IMR-90 (cell line): Measurements from ENCODE around the gene FNBP1L. TPM values are rescaled to one million over a fixed set of nuclear protein-coding genes. Genes with fewer than 3 reads are reported as not detected.

Experiments used
- ATAC-seq: fragments of 200-7000 bp; cut with Tn5 transposase; 2 replicates; pipeline ENCODE4 v1.9.1; 2020; ENCODE audit warnings: low read depth, mild to moderate bottlenecking, moderate library complexity
- BruUV-seq: library from RNA; stranded (reverse); fragments of 400-500 nt; replicated peaks from 2 replicates; lab custom pipeline; 2021; lab: Mats Ljungman, UMichigan
- CTCF ChIA-PET: fragments of 300-600 bp; formaldehyde crosslinking; extraction: SDS; loops from one replicate; lab custom pipeline; 2021; ENCODE audit warnings: antibody characterized with exemption; lab: Yijun Ruan, JAX
- POLR2A ChIA-PET: fragments of 300-600 bp; sonication (Branson Sonifier 250); formaldehyde crosslinking; loops from one replicate; lab custom pipeline; 2022; ENCODE audit warnings: antibody characterized with exemption; ENCODE audit not compliant: unreplicated experiment; lab: Charles Lee
- DNase-seq: peaks from one replicate; pipeline ENCODE4 v3.0.0; 2013
- H2AFZ ChIP-seq: replicated peaks from 2 replicates; pipeline ENCODE3; 2013; ENCODE audit warnings: low read length, mild to moderate bottlenecking; ENCODE audit not compliant: poor library complexity
- H2AK5ac ChIP-seq: 2 replicates; pipeline ENCODE4 v1.6.1; 2013; ENCODE audit warnings: low read depth, low read length, inconsistent platforms
- H2AK9ac ChIP-seq: replicated peaks from 2 replicates; pipeline ENCODE3; 2013; ENCODE audit warnings: mild to moderate bottlenecking, low read depth, low read length, moderate library complexity; ENCODE audit not compliant: poor library complexity
- H2BK120ac ChIP-seq: 2 replicates; pipeline ENCODE4 v1.6.1; 2013; ENCODE audit warnings: low read depth, low read length, inconsistent platforms
- H2BK15ac ChIP-seq: 3 replicates; pipeline ENCODE4 v1.6.1; 2013; ENCODE audit warnings: low read depth, low read length, inconsistent platforms
- H2BK20ac ChIP-seq: 2 replicates; pipeline ENCODE4 v1.6.1; 2013; ENCODE audit warnings: low read depth, mild to moderate bottlenecking, inconsistent platforms, low read length, moderate library complexity
- H2BK5ac ChIP-seq: 2 replicates; pipeline ENCODE4 v1.6.1; 2013; ENCODE audit warnings: mild to moderate bottlenecking, low read depth, low read length, inconsistent platforms; ENCODE audit not compliant: poor library complexity, severe bottlenecking
- H3K14ac ChIP-seq: replicated peaks from 2 replicates; pipeline ENCODE4 v1.6.1; 2013; ENCODE audit warnings: low read depth, low read length, inconsistent platforms
- H3K18ac ChIP-seq: 2 replicates; pipeline ENCODE4 v1.6.1; 2013; ENCODE audit warnings: low read depth, low read length, control low read depth
- H3K23ac ChIP-seq: 2 replicates; pipeline ENCODE4 v1.6.1; 2013; ENCODE audit warnings: low read depth, low read length, inconsistent platforms
- H3K27ac ChIP-seq: 2 replicates; pipeline ENCODE4 v1.5.1; 2013; ENCODE audit warnings: mild to moderate bottlenecking, control low read depth, low read length; ENCODE audit not compliant: insufficient read depth
- H3K27me3 ChIP-seq: 2 replicates; pipeline ENCODE4 v1.6.1; 2013; ENCODE audit warnings: low read length; ENCODE audit not compliant: control insufficient read depth, insufficient read depth
- H3K36me3 ChIP-seq: 2 replicates; pipeline ENCODE4 v1.6.1; 2013; ENCODE audit warnings: low read length, mixed read lengths; ENCODE audit not compliant: control insufficient read depth, insufficient read depth
- H3K4ac ChIP-seq: 2 replicates; pipeline ENCODE4 v1.6.1; 2013; ENCODE audit warnings: low read depth, low read length, inconsistent platforms
- H3K4me1 ChIP-seq: 2 replicates; pipeline ENCODE4 v1.6.1; 2013; ENCODE audit warnings: low read length, mixed read lengths; ENCODE audit not compliant: control insufficient read depth, insufficient read depth
- H3K4me2 ChIP-seq: 2 replicates; pipeline ENCODE4 v1.6.1; 2013; ENCODE audit warnings: low read depth, mild to moderate bottlenecking, control low read depth, low read length, moderate library complexity
- H3K4me3 ChIP-seq: 2 replicates; pipeline ENCODE4 v1.5.1; 2013; ENCODE audit warnings: low read depth, mild to moderate bottlenecking, control low read depth, low read length, moderate library complexity; ENCODE audit not compliant: insufficient read depth
- H3K56ac ChIP-seq: 2 replicates; pipeline ENCODE4 v1.6.1; 2013; ENCODE audit warnings: low read length, inconsistent platforms; ENCODE audit not compliant: insufficient read depth; ENCODE audit errors: extremely low read depth
- H3K79me1 ChIP-seq, 2 experiments: 2 replicates each; pipeline ENCODE4 v1.6.1; 2013; ENCODE audit warnings: low read length in 2 of 2, inconsistent platforms in 1 of 2, low read depth in 1 of 2
- H3K9ac ChIP-seq: 2 replicates; pipeline ENCODE4 v1.6.1; 2013; ENCODE audit warnings: low read depth, low read length, control low read depth
- H3K9me1 ChIP-seq: 2 replicates; pipeline ENCODE4 v1.6.1; 2013; ENCODE audit warnings: low read length, inconsistent platforms; ENCODE audit not compliant: insufficient read depth
- H3K9me3 ChIP-seq: 2 replicates; pipeline ENCODE4 v1.6.1; 2013; ENCODE audit warnings: low read length; ENCODE audit not compliant: control insufficient read depth, insufficient read depth
- H4K20me1 ChIP-seq: 2 replicates; pipeline ENCODE4 v1.6.1; 2013; ENCODE audit warnings: low read length, inconsistent platforms; ENCODE audit not compliant: insufficient read depth
- H4K5ac ChIP-seq: 2 replicates; pipeline ENCODE4 v1.6.1; 2013; ENCODE audit warnings: mild to moderate bottlenecking, low read depth, low read length, control low read depth
- H4K8ac ChIP-seq, 2 experiments: 2 replicates each; pipeline ENCODE4 v1.6.1; 2013; ENCODE audit warnings: low read depth in 2 of 2, low read length in 2 of 2, control low read depth in 1 of 2, inconsistent platforms in 1 of 2
- H4K91ac ChIP-seq: 2 replicates; pipeline ENCODE4 v1.6.1; 2013; ENCODE audit warnings: low read depth, low read length, inconsistent platforms; ENCODE audit not compliant: insufficient read depth
- BHLHE40 ChIP-seq: fragments of 150-350 bp; IDR thresholded peaks from 2 replicates; pipeline ENCODE4 v1.6.1; 2016; ENCODE audit warnings: mild to moderate bottlenecking, low read depth, low read length
- CEBPB ChIP-seq: IDR thresholded peaks from 2 replicates; pipeline ENCODE4 v1.6.1; 2012; ENCODE audit warnings: low read depth, low read length, improper control_type of control experiment
- CHD1 ChIP-seq: IDR thresholded peaks from 2 replicates; pipeline ENCODE4 v1.6.1; 2012; ENCODE audit warnings: low read depth, low read length, improper control_type of control experiment
- FOS ChIP-seq: fragments of 150-350 bp; IDR thresholded peaks from 2 replicates; pipeline ENCODE4 v1.6.1; 2016; ENCODE audit warnings: low read depth, low read length
- MAFK ChIP-seq: IDR thresholded peaks from 2 replicates; pipeline ENCODE4 v1.6.1; 2012; ENCODE audit warnings: low read depth, low read length, improper control_type of control experiment
- MAZ ChIP-seq: IDR thresholded peaks from 2 replicates; pipeline ENCODE4 v1.6.1; 2012; ENCODE audit warnings: low read depth, mild to moderate bottlenecking, low read length, improper control_type of control experiment, moderate library complexity, borderline replicate concordance
- NFE2L2 ChIP-seq: fragments of 150-350 bp; IDR thresholded peaks from 2 replicates; pipeline ENCODE4 v1.6.1; 2016; ENCODE audit warnings: low read depth, mild to moderate bottlenecking, low read length
- POLR2A ChIP-seq: IDR thresholded peaks from 2 replicates; pipeline ENCODE4 v1.6.1; 2012; ENCODE audit warnings: mild to moderate bottlenecking, low read depth, low read length
- RAD21 ChIP-seq: IDR thresholded peaks from 2 replicates; pipeline ENCODE4 v1.6.1; 2012; ENCODE audit warnings: low read length, improper control_type of control experiment
- RCOR1 ChIP-seq: IDR thresholded peaks from 2 replicates; pipeline ENCODE4 v1.6.1; 2012; ENCODE audit warnings: mild to moderate bottlenecking, low read length, improper control_type of control experiment; ENCODE audit not compliant: insufficient replicate concordance
- RFX5 ChIP-seq: IDR thresholded peaks from 2 replicates; pipeline ENCODE4 v1.8.0; 2012; ENCODE audit warnings: low read depth, mild to moderate bottlenecking, low read length, moderate library complexity
- SMC3 ChIP-seq: fragments of 150-350 bp; IDR thresholded peaks from 2 replicates; pipeline ENCODE4 v1.6.1; 2016; ENCODE audit warnings: low read depth, mild to moderate bottlenecking, antibody characterized with exemption, low read length, moderate library complexity
- dilution Hi-C: fragments of 300-500 bp; cut with HindIII; formaldehyde crosslinking; loops from one replicate; pipeline ENCODE4 v1.14.3; 2018; ENCODE audit warnings: low sequenced_read_pairs; ENCODE audit not compliant: unreplicated experiment
- in situ Hi-C: fragments of 300-500 bp; cut with MboI; formaldehyde crosslinking; loops from 3 replicates; pipeline ENCODE4 v1.14.3; 2019; ENCODE audit warnings: low sequenced_read_pairs, inconsistent platforms, mixed read lengths
- intact Hi-C: fragments of 100-400 bp; cut with micrococcal nuclease; formaldehyde crosslinking; loops from 2 replicates; pipeline ENCODE4 v1.10.0; 2022
- polyA plus RNA-seq, 3 experiments: library from polyadenylated mRNA; depleted of rRNA; stranded (reverse); fragments of >200 nt; gene quantifications; 2 replicates each; pipeline ENCODE4 v1.2.3, GENCODE V29; 2012; ENCODE audit warnings: low replicate concordance in 1 of 3
- total RNA-seq: library from RNA; depleted of rRNA; stranded (reverse); fragments of >200 nt; gene quantifications from 2 replicates; pipeline ENCODE4 v1.2.3, GENCODE V29; 2012
- TF ChIP-seq, protein P1 (sequence below): conservative IDR thresholded peaks from 2 replicates; pipeline ENCODE4 v1.5.1; 2012; ENCODE audit warnings: mild to moderate bottlenecking, low read depth, low read length, improper control_type of control experiment
- TF ChIP-seq, protein P2 (sequence below): fragments of 150-350 bp; IDR thresholded peaks from 2 replicates; pipeline ENCODE4 v1.6.1; 2016; ENCODE audit warnings: low read depth, mild to moderate bottlenecking, low read length, moderate library complexity, borderline replicate concordance
- TF ChIP-seq, protein P3 (sequence below): fragments of 150-350 bp; IDR thresholded peaks from 2 replicates; pipeline ENCODE4 v1.6.1; 2017; ENCODE audit warnings: mild to moderate bottlenecking, antibody characterized with exemption, low read length, low read depth

FNBP1L gene
- total and polyA plus RNA-seq, 2 of the 4 experiments (the other 2 are of a cell fraction), result 9.3 to 15.2 TPM

DNA sequence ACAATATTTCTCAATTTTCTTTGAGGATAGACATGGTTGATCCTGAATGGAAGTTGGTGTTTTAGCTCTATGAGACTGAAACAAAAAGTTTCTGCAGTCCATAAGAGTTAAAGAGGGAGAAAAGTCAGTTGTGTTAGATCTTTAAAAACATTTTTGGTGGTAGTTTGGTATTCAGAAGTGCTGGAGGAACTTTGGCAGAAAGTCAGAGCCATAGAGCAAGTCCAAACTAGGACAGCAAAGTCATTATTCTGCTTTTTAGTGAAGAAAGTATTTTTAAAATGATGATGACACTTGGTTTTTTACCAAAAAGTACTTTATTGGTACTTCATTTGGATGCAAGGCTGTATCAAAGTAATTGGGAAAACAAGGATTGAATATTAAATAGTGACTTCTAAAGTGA is 41.8 kb downstream of the FNBP1L start:
- H3K9me3 ChIP-seq, result no peaks in the 10 kb centered on the region
- H2BK20ac ChIP-seq, result no peak overlapping the region
- H3K27me3 ChIP-seq, result no peaks in the 10 kb centered on the region
- in situ Hi-C loops, result no loop called here
- no peak overlapping the region for H4K5ac ChIP-seq
- no peak overlapping the region for H2BK15ac ChIP-seq
- no peak overlapping the region for H4K8ac ChIP-seq
- H4K20me1 ChIP-seq, result no peaks in the 10 kb centered on the region
- H4K91ac ChIP-seq, result no peak overlapping the region
- no peak for TF ChIP-seq NFE2L2
- TF ChIP-seq MAZ, result no peak
- TF ChIP-seq RCOR1, result no peak
- no peak for TF ChIP-seq RFX5
- TF ChIP-seq MAFK, result no peak
- no peak for TF ChIP-seq POLR2A
- no peak for TF ChIP-seq FOS
- TF ChIP-seq RAD21, result no peak
- no peak for TF ChIP-seq SMC3
- TF ChIP-seq, protein P1, sequence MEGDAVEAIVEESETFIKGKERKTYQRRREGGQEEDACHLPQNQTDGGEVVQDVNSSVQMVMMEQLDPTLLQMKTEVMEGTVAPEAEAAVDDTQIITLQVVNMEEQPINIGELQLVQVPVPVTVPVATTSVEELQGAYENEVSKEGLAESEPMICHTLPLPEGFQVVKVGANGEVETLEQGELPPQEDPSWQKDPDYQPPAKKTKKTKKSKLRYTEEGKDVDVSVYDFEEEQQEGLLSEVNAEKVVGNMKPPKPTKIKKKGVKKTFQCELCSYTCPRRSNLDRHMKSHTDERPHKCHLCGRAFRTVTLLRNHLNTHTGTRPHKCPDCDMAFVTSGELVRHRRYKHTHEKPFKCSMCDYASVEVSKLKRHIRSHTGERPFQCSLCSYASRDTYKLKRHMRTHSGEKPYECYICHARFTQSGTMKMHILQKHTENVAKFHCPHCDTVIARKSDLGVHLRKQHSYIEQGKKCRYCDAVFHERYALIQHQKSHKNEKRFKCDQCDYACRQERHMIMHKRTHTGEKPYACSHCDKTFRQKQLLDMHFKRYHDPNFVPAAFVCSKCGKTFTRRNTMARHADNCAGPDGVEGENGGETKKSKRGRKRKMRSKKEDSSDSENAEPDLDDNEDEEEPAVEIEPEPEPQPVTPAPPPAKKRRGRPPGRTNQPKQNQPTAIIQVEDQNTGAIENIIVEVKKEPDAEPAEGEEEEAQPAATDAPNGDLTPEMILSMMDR, result no peak
- no peak for TF ChIP-seq BHLHE40
- no peak for TF ChIP-seq CEBPB
- TF ChIP-seq, protein P2, sequence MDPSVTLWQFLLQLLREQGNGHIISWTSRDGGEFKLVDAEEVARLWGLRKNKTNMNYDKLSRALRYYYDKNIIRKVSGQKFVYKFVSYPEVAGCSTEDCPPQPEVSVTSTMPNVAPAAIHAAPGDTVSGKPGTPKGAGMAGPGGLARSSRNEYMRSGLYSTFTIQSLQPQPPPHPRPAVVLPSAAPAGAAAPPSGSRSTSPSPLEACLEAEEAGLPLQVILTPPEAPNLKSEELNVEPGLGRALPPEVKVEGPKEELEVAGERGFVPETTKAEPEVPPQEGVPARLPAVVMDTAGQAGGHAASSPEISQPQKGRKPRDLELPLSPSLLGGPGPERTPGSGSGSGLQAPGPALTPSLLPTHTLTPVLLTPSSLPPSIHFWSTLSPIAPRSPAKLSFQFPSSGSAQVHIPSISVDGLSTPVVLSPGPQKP, result no peak
- TF ChIP-seq, protein P3, sequence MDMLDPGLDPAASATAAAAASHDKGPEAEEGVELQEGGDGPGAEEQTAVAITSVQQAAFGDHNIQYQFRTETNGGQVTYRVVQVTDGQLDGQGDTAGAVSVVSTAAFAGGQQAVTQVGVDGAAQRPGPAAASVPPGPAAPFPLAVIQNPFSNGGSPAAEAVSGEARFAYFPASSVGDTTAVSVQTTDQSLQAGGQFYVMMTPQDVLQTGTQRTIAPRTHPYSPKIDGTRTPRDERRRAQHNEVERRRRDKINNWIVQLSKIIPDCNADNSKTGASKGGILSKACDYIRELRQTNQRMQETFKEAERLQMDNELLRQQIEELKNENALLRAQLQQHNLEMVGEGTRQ, result no peak
- no peak for TF ChIP-seq CHD1
- no peak overlapping the region for H3K4me2 ChIP-seq
- no peak overlapping the region for H2AFZ ChIP-seq
- H3K18ac ChIP-seq, result no peak overlapping the region
- dilution Hi-C loops, result no loop called here
- H2BK120ac ChIP-seq, result no peak overlapping the region
- ChIA-PET CTCF (no interaction called here), POLR2A (interaction anchor here (0.6 kb wide), 1 partner anchor 1519 kb away, joined by 3 read pairs; no protein-coding TSS in a partner anchor)
- H3K9me1 ChIP-seq, result no peaks in the 10 kb centered on the region
- H3K56ac ChIP-seq, result no peak overlapping the region
- no peak overlapping the region for H3K4ac ChIP-seq
- no peak overlapping the region for H3K4me3 ChIP-seq
- H3K23ac ChIP-seq, result no peak overlapping the region
- no peaks in the 10 kb centered on the region; the same call in 1 of the 2 replicates for H3K4me1 ChIP-seq
- intact Hi-C loops, result loop anchor here (10.0 kb wide), 2 partner anchors 55 to 105 kb away; no protein-coding TSS in a partner anchor
- ATAC-seq (no peak), DNase-seq (peak; percentile 7)
- BruUV-seq, result no TSS peak
- H3K27ac ChIP-seq, result no peak overlapping the region
- peaks cover 4 to 13% of the 10 kb centered on the region in 2 experiments for H3K79me1 ChIP-seq
- H2AK5ac ChIP-seq, result no peak overlapping the region
- no peaks in the 10 kb centered on the region for H3K36me3 ChIP-seq
- no peak overlapping the region for H3K14ac ChIP-seq
- H3K9ac ChIP-seq, result no peak overlapping the region
- no peak overlapping the region for H2BK5ac ChIP-seq
- no peak overlapping the region for H2AK9ac ChIP-seq
